ENCODE measurements around the gene PLPPR1.

GRCh38 chr9:101226161-101226560 lies 197.6 kb downstream of the PLPPR1 start:
- TF ChIP-seq POLR2A (IDR thresholded peaks at IDR 0.05), result no peak
- TF ChIP-seq CTCF (IDR thresholded peaks at IDR 0.05), result no peak

All from Peyer's patch (tissue), 4 donors.